Posterior vena cava (tissue), 2 donors: ENCODE data around the gene CNTFR. TPM values are rescaled to one million over a fixed set of nuclear protein-coding genes. Genes with fewer than 3 reads are reported as not detected.

ENCODE experiments used
- DNase-seq: peaks from one replicate; pipeline ENCODE4 v3.0.0-alpha.2; 2020; ENCODE audit warnings: low spot score
- intact Hi-C, 2 donors: fragments of 100-400 bp; cut with DNase I; formaldehyde crosslinking; loops; one replicate each; pipeline versions ENCODE4 v1.14.1 to v1.14.2; 2022 to 2023
- total RNA-seq, 2 donors: library from RNA; stranded (reverse); fragmentation: NEBNext Ultra II Directional; extraction: Animal tissue kit (Norgen Biotek cat#: 25700); gene quantifications; one replicate each; pipeline ENCODE4 v1.2.1, GENCODE V29; 2021
- donor health status: DM: yes; HTN: yes; CAD: no.
- donor health status: DM: yes; HTN: yes; CAD: no.

Gene CNTFR
- total RNA-seq, 2 donors from 2014 or later, result 7.0 to 15.5 TPM

- DNase-seq, result peak; percentile 92
Observed at GRCh38 chr9:34592895-34593601, 3.5 kb upstream of the CNTFR start.

GRCh38 chr9:34591917-34592866 lies 2.7 kb upstream of the CNTFR start:
- intact Hi-C loops, result loop anchor here (2.0 to 10.0 kb wide), 4 partner anchors 45 to 187 kb away; no protein-coding TSS in a partner anchor
- no peak for DNase-seq

More at GRCh38 chr9:34592895-34593601, 3.5 kb upstream of the CNTFR start:
- intact Hi-C loops, result loop anchor here (2.0 to 10.0 kb wide), 4 partner anchors 46 to 188 kb away; no protein-coding TSS in a partner anchor

- intact Hi-C loops, result loop anchor here (5.0 to 10.0 kb wide), 3 partner anchors 44 to 187 kb away; no protein-coding TSS in a partner anchor
Observed at GRCh38 chr9:34591248-34591916, 1.9 kb upstream of the CNTFR start.

GRCh38 chr9:34590381-34591247 lies 1.1 kb upstream of the CNTFR start:
- no peak for DNase-seq
- intact Hi-C loops, result loop anchor here (5.0 to 10.0 kb wide), 3 partner anchors 43 to 186 kb away; no protein-coding TSS in a partner anchor

More at GRCh38 chr9:34591248-34591916, 1.9 kb upstream of the CNTFR start:
- peak; percentile 97 for DNase-seq

- intact Hi-C loops, result loop anchor here in 1 of 2 donors (10.0 kb wide), 1 partner anchor 184 kb away; no protein-coding TSS in a partner anchor
- no peak for DNase-seq
Observed at GRCh38 chr9:34588671-34589635, 571 bp downstream of the CNTFR start.

- intact Hi-C loops, result loop anchor here in 1 of 2 donors (10.0 kb wide), 1 partner anchor 182 kb away; no protein-coding TSS in a partner anchor
- DNase-seq, result no peak
Observed at GRCh38 chr9:34587271-34587670, 2.3 kb downstream of the CNTFR start.

GRCh38 chr9:34585946-34586669 lies 3.4 kb downstream of the CNTFR start:
- intact Hi-C loops, result loop anchor here in 1 of 2 donors (10.0 kb wide), 1 partner anchor 181 kb away; no protein-coding TSS in a partner anchor
- DNase-seq, result no peak

- no peak for DNase-seq
- intact Hi-C loops, result loop anchor here in 1 of 2 donors (10.0 kb wide), 1 partner anchor 180 kb away; no protein-coding TSS in a partner anchor
Observed at GRCh38 chr9:34584970-34585369, 4.6 kb downstream of the CNTFR start.

GRCh38 chr9:34582787-34583186 lies 6.7 kb downstream of the CNTFR start:
- intact Hi-C loops, result loop anchor here in 1 of 2 donors (10.0 kb wide), 1 partner anchor 178 kb away; no protein-coding TSS in a partner anchor
- DNase-seq, result no peak

- intact Hi-C loops, result loop anchor here in 1 of 2 donors (10.0 kb wide), 1 partner anchor 177 kb away; no protein-coding TSS in a partner anchor
Observed at GRCh38 chr9:34581318-34581717, 8.2 kb downstream of the CNTFR start.

GRCh38 chr9:34580358-34580757 lies 9.2 kb downstream of the CNTFR start:
- DNase-seq, result no peak
- intact Hi-C loops, result loop anchor here in 1 of 2 donors (10.0 kb wide), 1 partner anchor 176 kb away; no protein-coding TSS in a partner anchor

More at GRCh38 chr9:34581318-34581717, 8.2 kb downstream of the CNTFR start:
- DNase-seq, result no peak

- DNase-seq, result no peak
- intact Hi-C loops, result loop anchor here in 1 of 2 donors (10.0 kb wide), 1 partner anchor 175 kb away; no protein-coding TSS in a partner anchor
Observed at GRCh38 chr9:34579808-34580163, 9.7 kb downstream of the CNTFR start.

- intact Hi-C loops, result no loop called here
- no peak for DNase-seq
Observed at GRCh38 chr9:34579104-34579807, 10.3 kb downstream of the CNTFR start.

GRCh38 chr9:34578241-34579103 lies 11.1 kb downstream of the CNTFR start:
- intact Hi-C loops, result no loop called here
- DNase-seq, result no peak
